Thyroid gland (tissue), 4 donors: ENCODE data around the gene UBE2H.

Experiments used
- CTCF ChIP-seq, 6 experiments: fragments of 200-600 bp in 3 of 6; fragments of 450-650 bp in 3 of 6; sonication (generic) in 3 of 6; IDR thresholded peaks; one replicate each; pipeline ENCODE4 v1.5.1; 2016 to 2019; ENCODE audit warnings: antibody characterized with exemption in 6 of 6, mild to moderate bottlenecking in 2 of 6, inconsistent platforms in 1 of 6, moderate library complexity in 1 of 6
- POLR2A ChIP-seq, 2 donors: fragments of 450-650 bp; IDR thresholded peaks; one replicate each; pipeline ENCODE4 v1.6.1; 2017; ENCODE audit warnings: antibody characterized with exemption in 2 of 2, mild to moderate bottlenecking in 2 of 2, moderate library complexity in 1 of 2

DNA sequence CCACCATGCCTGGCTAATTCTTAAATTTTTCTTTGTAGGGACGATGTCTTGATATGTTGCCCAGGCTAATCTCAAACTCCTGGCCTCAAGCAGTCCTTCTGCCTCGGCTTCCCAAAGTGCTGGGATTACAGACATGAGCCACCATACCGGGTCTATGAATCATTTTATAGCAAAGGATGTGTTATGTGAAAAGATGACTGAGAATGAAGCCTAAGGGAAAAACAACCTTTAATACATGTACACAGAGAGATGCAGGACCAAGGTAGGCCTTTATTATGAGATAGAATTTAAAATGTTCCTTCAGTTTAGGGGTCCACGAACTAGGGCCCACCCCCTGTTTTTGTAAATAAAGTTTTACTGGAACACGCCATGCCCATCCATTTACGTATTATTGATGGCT, 41.0 kb downstream of the UBE2H start:
- TF ChIP-seq CTCF (IDR thresholded peaks at IDR 0.05) (no peak), POLR2A (IDR thresholded peaks at IDR 0.05) (no peak)
